GM12892 (cell line): Measurements from ENCODE around the gene C20orf202.

Source experiments
- POLR2A ChIP-seq: IDR thresholded peaks from 2 replicates; pipeline ENCODE4 v1.6.1; 2011; ENCODE audit warnings: low read depth, low read length, control low read depth
- POLR2AphosphoS5 ChIP-seq: IDR thresholded peaks from 2 replicates; pipeline ENCODE4 v1.6.1; 2011; ENCODE audit warnings: low read depth, low read length, control low read depth

DNA sequence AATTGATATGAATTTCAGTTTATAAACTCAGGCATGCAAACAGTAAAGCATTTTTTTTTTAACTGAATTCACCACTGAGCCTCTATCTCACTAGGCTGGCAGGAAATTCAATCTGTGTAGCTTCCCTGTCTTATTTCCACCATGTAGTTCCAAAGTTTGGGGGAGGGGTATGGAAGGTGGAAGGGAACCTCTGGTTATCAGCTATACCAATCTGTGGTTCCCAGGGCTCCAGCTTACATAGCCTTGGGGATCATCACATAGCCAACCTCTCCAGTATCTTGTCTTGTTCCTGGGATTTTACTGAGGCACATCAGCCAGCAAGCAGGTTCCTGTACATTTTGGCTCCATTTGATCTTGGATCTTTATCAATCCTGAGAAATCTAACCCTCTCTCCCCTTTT lies 38.2 kb downstream of the C20orf202 start:
- no peak for TF ChIP-seq POLR2AphosphoS5
- TF ChIP-seq POLR2A, result no peak
